HPDE6-E6E7 (cell line): ENCODE measurements around the gene SLC1A3.
"Not testable (repeated sequence)": the region's sequence is repeated elsewhere in the genome, so short reads cannot be mapped to it uniquely, and the experiment has no call there.

Experiments
- DNase-seq: peaks from one replicate; pipeline ENCODE4 v3.0.0; 2011; ENCODE audit warnings: missing footprints; ENCODE audit errors: extremely low spot score

Gene SLC1A3

GRCh38 chr5:36630201-36631145 lies 24.1 kb downstream of the SLC1A3 start:
- DNase-seq: no peak

- no peak for DNase-seq
These were observed 24.7 kb downstream of the SLC1A3 start for GRCh38 chr5:36631154-36631553.

GRCh38 chr5:36631620-36632362 lies 25.4 kb downstream of the SLC1A3 start:
- no peak for DNase-seq

- DNase-seq: no peak
These were observed 25.9 kb downstream of the SLC1A3 start for GRCh38 chr5:36632363-36632664.

GRCh38 chr5:36635721-36636390 lies 29.4 kb downstream of the SLC1A3 start:
- no peak for DNase-seq

GRCh38 chr5:36637101-36637500 lies 30.7 kb downstream of the SLC1A3 start:
- no peak for DNase-seq

- no peak for DNase-seq
These were observed 31.1 kb downstream of the SLC1A3 start for GRCh38 chr5:36637516-36637915.

GRCh38 chr5:36638056-36638455 lies 31.6 kb downstream of the SLC1A3 start:
- no peak for DNase-seq

- no peak for DNase-seq
These were observed 34.5 kb downstream of the SLC1A3 start for GRCh38 chr5:36640949-36641348.

GRCh38 chr5:36641431-36641830 lies 35.0 kb downstream of the SLC1A3 start:
- DNase-seq: no peak

- no peak for DNase-seq
These were observed 35.7 kb downstream of the SLC1A3 start for GRCh38 chr5:36642089-36642488.

GRCh38 chr5:36643162-36643561 lies 36.8 kb downstream of the SLC1A3 start:
- no peak for DNase-seq

GRCh38 chr5:36643841-36644240 lies 37.4 kb downstream of the SLC1A3 start:
- DNase-seq: not testable (repeated sequence)

- no peak for DNase-seq
These were observed 38.3 kb downstream of the SLC1A3 start for GRCh38 chr5:36644727-36645126.

GRCh38 chr5:36646100-36646499 lies 39.7 kb downstream of the SLC1A3 start:
- no peak for DNase-seq

- DNase-seq: no peak
These were observed 40.2 kb downstream of the SLC1A3 start for GRCh38 chr5:36646507-36647023.

- no peak for DNase-seq
These were observed 40.6 kb downstream of the SLC1A3 start for GRCh38 chr5:36647046-36647445.

GRCh38 chr5:36648426-36648825 lies 42.0 kb downstream of the SLC1A3 start:
- DNase-seq: no peak

GRCh38 chr5:36651761-36652685 lies 45.6 kb downstream of the SLC1A3 start:
- DNase-seq: no peak

- no peak for DNase-seq
These were observed 46.8 kb downstream of the SLC1A3 start for GRCh38 chr5:36653044-36653705.

- no peak for DNase-seq
These were observed 48.2 kb downstream of the SLC1A3 start for GRCh38 chr5:36654564-36654963.
